Stimulated activated effector memory CD8-positive, alpha-beta T cell treated with anti-CD3 and anti-CD28 coated beads, Interleukin-12 subunit alpha, Interleukin-12 subunit beta, amount 100 ng/mL, for 72 hours (primary cell): Measurements from ENCODE around the gene HABP4.
"Not testable (repeated sequence)": the region's sequence is repeated elsewhere in the genome, so short reads cannot be mapped to it uniquely, and the experiment has no call there.

Source experiments
- ATAC-seq: fragments of 150-1000 bp; cut with Tn5 transposase; 2 replicates; pipeline ENCODE4 v1.10.0; 2021
- DNase-seq, 2 donors: peaks; one replicate each; pipeline ENCODE4 v3.0.0; 2021 to 2022; ENCODE audit warnings: low spot score in 2 of 2
- H3K27ac Mint-ChIP-seq: one replicate; pipeline ENCODE4 v1.8.0; 2022; ENCODE audit warnings: mild to moderate bottlenecking, mixed read lengths
- H3K36me3 Mint-ChIP-seq: one replicate; pipeline ENCODE4 v1.8.0; 2022; ENCODE audit warnings: mild to moderate bottlenecking, mixed read lengths
- H3K4me1 Mint-ChIP-seq: one replicate; pipeline ENCODE4 v1.8.0; 2022; ENCODE audit warnings: mixed read lengths
- H3K4me3 Mint-ChIP-seq: one replicate; pipeline ENCODE4 v1.8.0; 2022; ENCODE audit warnings: mild to moderate bottlenecking, mixed read lengths
- H3K9me3 Mint-ChIP-seq: one replicate; pipeline ENCODE4 v1.8.0; 2022; ENCODE audit warnings: mixed read lengths

The HABP4 gene

DNA sequence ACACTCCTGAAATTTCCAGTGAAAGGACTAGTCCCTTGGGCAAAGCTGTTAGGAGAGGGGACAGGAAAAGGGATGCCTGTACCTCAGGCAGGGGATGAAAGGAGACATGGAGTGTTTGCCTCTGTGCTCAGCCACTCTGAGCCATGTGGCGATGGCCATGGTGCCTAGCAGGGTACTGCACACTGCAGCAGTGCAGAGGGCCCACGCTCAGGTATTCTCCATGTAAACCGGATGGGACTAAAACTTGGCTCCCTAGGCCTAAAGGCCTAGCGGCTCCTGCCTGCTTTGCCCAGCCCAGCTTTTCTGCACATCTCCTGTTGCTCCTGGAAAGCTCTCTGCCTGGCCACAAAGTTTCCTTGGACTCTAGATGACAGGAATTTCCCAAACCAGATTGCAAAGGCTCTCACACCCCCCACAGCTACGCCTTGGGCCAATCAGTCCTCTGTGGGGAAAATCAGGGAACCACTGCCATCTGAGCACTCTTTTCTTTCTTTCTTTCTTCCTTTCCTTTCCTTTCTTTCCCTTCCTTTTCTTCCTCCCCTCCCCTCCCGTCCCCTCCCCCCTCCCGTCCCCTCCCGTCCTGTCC lies 44.3 kb downstream of the HABP4 start:
- Mint-ChIP-seq H3K9me3 (no peaks in the 10 kb centered on the region), H3K27ac (no peak overlapping the region), H3K4me1 (peaks cover 6% of the 10 kb centered on the region), H3K36me3 (peaks cover 27% of the 10 kb centered on the region), H3K4me3 (no peak overlapping the region)
- ATAC-seq (no peak), DNase-seq (no peak)

DNA sequence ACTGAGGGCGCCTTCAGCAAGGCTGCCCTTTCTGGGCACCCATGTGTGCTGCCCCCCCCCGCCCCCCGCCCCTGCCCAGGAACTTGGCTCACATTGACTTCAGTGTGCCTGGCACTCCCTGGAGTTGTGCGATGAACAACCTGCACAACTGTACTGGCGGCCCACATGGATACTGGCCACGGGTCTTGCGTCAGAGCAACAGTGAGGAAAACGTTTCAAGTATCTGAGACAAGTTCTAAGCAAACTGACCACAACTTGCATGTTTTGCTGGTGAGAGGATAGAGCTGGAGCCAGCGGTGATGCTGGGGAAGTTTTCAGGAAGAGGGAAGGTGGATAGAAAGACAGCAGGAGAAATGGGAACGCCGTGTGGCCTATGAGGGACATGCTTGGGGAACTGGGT lies 45.4 kb downstream of the HABP4 start:
- ATAC-seq = no peak
- no peak for DNase-seq
- Mint-ChIP-seq H3K36me3 (peaks cover 16% of the 10 kb centered on the region), H3K4me1 (peaks cover 6% of the 10 kb centered on the region), H3K9me3 (no peaks in the 10 kb centered on the region), H3K27ac (no peak overlapping the region), H3K4me3 (no peak overlapping the region)

- Mint-ChIP-seq H3K4me1 (peaks cover 12% of the 10 kb centered on the region), H3K4me3 (no peak overlapping the region), H3K36me3 (peaks cover 4% of the 10 kb centered on the region), H3K9me3 (no peaks in the 10 kb centered on the region), H3K27ac (peak overlapping the region; percentile 26)
- ATAC-seq (no peak), DNase-seq (no peak)
Observed at GRCh38 chr9:96496368-96497116, 46.6 kb downstream of the HABP4 start.

DNA sequence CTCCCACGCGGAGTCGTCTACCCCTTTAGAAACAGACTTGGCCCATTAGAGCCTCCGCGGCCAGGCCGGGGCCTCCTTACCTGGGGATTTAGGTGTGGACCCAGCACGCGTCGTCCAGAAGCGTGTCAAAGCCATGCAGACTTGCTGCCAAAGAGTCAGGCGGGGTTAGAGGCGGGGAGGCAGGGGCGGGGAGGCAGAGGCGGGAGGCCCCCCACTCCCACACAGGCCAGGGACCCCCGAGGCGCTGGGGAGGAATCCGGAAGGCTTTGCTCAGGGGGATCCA lies 47.1 kb downstream of the HABP4 start:
- no peaks in the 10 kb centered on the region for H3K9me3 Mint-ChIP-seq
- no peaks in the 10 kb centered on the region for H3K36me3 Mint-ChIP-seq
- peaks cover 7% of the 10 kb centered on the region for H3K4me1 Mint-ChIP-seq
- H3K27ac Mint-ChIP-seq = no peak overlapping the region
- no peak for DNase-seq
- no peak for ATAC-seq
- H3K4me3 Mint-ChIP-seq = no peak overlapping the region

DNA sequence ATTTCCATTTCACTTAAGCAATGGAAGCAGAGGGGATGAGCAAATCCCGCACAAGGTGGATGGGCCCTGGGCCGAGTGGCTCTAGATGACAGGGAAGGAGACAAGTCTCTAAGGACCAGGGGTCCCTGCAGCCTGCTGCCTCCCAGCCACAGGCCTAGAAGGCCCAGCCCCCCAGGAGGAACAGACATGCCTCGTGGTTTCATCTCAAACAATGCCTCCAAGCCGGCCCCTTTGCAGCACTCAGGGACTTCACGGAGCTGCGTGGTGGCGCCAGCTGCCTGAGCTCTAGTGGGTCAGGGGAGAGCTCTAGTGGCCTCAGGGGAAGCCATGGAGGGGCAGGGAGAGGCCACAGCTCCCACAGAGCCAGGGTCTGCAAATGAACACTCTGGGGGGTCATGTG lies 48.8 kb downstream of the HABP4 start:
- Mint-ChIP-seq H3K27ac (peak overlapping the region; percentile 63), H3K36me3 (no peaks in the 10 kb centered on the region), H3K4me1 (peaks cover 7% of the 10 kb centered on the region), H3K4me3 (no peak overlapping the region), H3K9me3 (no peaks in the 10 kb centered on the region)
- no peak for ATAC-seq
- no peak for DNase-seq

DNA sequence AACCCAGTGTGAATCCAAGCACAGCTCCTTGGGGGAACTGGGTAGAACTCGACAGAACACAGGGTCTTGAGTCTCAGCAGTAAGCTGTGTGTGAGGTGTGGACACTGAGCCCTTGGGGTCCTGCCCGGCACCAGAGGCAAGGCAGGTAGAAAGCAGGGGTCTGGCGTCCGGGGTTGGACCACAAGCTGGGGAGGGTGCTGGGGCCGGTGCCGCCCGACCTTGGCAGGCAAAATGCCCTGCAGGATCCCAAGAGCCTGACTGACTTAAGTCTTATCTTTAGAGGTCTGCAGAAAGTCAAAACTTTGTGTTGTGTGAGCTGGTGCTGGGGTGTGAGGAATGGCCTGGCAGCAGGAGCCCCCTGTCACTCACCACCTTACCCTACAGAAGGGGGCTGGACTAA lies 49.3 kb downstream of the HABP4 start:
- ATAC-seq (no peak), DNase-seq (no peak)
- Mint-ChIP-seq H3K27ac (peak overlapping the region; percentile 63), H3K4me1 (peaks cover 7% of the 10 kb centered on the region), H3K36me3 (no peaks in the 10 kb centered on the region), H3K9me3 (no peaks in the 10 kb centered on the region), H3K4me3 (no peak overlapping the region)

GRCh38 chr9:96500696-96501632 lies 51.0 kb downstream of the HABP4 start:
- H3K4me3 Mint-ChIP-seq = no peak overlapping the region
- H3K36me3 Mint-ChIP-seq = no peaks in the 10 kb centered on the region
- ATAC-seq (no peak), DNase-seq (no peak)
- peaks cover 7% of the 10 kb centered on the region for H3K4me1 Mint-ChIP-seq
- H3K27ac Mint-ChIP-seq = peak overlapping the region; percentile 67
- no peaks in the 10 kb centered on the region for H3K9me3 Mint-ChIP-seq

GRCh38 chr9:96501633-96502538 lies 51.9 kb downstream of the HABP4 start:
- ATAC-seq = no peak
- Mint-ChIP-seq H3K9me3 (no peaks in the 10 kb centered on the region), H3K4me3 (no peak overlapping the region), H3K36me3 (no peaks in the 10 kb centered on the region), H3K4me1 (peaks cover 7% of the 10 kb centered on the region), H3K27ac (peak overlapping the region; percentile 67)
- DNase-seq = no peak

- no peaks in the 10 kb centered on the region for H3K9me3 Mint-ChIP-seq
- DNase-seq = no peak
- ATAC-seq = no peak
- H3K36me3 Mint-ChIP-seq = no peaks in the 10 kb centered on the region
- peaks cover 7% of the 10 kb centered on the region for H3K4me1 Mint-ChIP-seq
- H3K4me3 Mint-ChIP-seq = no peak overlapping the region
- H3K27ac Mint-ChIP-seq = no peak overlapping the region
Observed at GRCh38 chr9:96502539-96503373, 52.8 kb downstream of the HABP4 start.

- H3K27ac Mint-ChIP-seq, H3K4me3 Mint-ChIP-seq, H3K4me1 Mint-ChIP-seq, H3K36me3 Mint-ChIP-seq, H3K9me3 Mint-ChIP-seq, DNase-seq, ATAC-seq: not testable (repeated sequence)
Observed at GRCh38 chr9:96503374-96503748, 53.4 kb downstream of the HABP4 start.

- no peak overlapping the region for H3K27ac Mint-ChIP-seq
- no peaks in the 10 kb centered on the region for H3K9me3 Mint-ChIP-seq
- no peak overlapping the region for H3K4me3 Mint-ChIP-seq
- peaks cover 7% of the 10 kb centered on the region for H3K4me1 Mint-ChIP-seq
- DNase-seq = no peak
- no peaks in the 10 kb centered on the region for H3K36me3 Mint-ChIP-seq
- no peak for ATAC-seq
Observed at GRCh38 chr9:96503918-96504317, 53.9 kb downstream of the HABP4 start.

DNA sequence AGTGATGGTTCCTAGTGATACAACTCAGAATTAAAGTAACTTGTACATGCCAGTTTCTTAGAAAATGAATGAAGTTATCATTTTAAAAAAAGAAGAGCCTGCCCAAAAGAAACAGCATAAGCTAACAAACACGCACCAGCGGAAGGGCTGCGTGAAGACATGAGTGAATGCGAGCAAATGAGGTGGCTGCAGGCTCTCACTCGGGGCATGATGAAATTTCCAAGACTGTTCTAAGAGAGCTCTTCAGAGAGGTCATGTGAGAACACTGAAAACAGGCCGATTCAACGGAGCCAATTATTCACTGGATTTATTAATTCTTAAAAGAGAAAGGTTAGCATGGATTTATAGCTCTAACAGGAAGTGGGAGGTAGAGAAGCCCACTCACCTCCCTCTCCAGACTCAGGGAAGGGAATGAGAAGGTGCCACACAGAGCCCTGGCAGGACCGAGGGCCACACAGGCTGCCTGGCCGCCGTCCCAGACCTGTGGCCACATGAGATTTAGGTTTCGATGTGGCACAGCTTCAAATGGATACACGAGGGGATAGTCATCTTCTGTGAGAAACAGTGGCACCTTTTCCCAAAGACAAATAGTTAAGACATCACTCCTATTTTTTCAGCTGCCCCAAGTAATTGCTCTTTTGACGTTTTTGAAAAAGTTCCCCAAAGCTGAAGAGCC lies 55.5 kb downstream of the HABP4 start:
- Mint-ChIP-seq H3K27ac (no peak overlapping the region), H3K4me1 (peaks cover 7% of the 10 kb centered on the region), H3K9me3 (no peaks in the 10 kb centered on the region), H3K4me3 (no peak overlapping the region), H3K36me3 (no peaks in the 10 kb centered on the region)
- DNase-seq (no peak), ATAC-seq (no peak)

GRCh38 chr9:96508227-96508940 lies 58.4 kb downstream of the HABP4 start:
- no peak overlapping the region for H3K27ac Mint-ChIP-seq
- H3K4me3 Mint-ChIP-seq = no peak overlapping the region
- H3K4me1 Mint-ChIP-seq = no peaks in the 10 kb centered on the region
- DNase-seq (no peak), ATAC-seq (no peak)
- H3K36me3 Mint-ChIP-seq = no peaks in the 10 kb centered on the region
- no peaks in the 10 kb centered on the region for H3K9me3 Mint-ChIP-seq
